K562 (cell line): Measurements from ENCODE around the gene SSBP1. TPM values are rescaled to one million over a fixed set of nuclear protein-coding genes. Genes with fewer than 3 reads are reported as not detected.
A peak's percentile ranks its signal among the peaks of the same experiment; 100 is the strongest.

ENCODE experiments used
- BMI1 ChIP-seq: fragments of 150-350 bp; IDR thresholded peaks from 2 replicates; pipeline ENCODE4 v1.6.1; 2014; ENCODE audit warnings: low read length
- EGR1 ChIP-seq: fragments of 450-650 bp; conservative IDR thresholded peaks from 2 replicates; pipeline ENCODE4 v1.6.1; 2017; ENCODE audit warnings: mild to moderate bottlenecking
- FOXA1 ChIP-seq: fragments of 450-650 bp; IDR thresholded peaks from 2 replicates; pipeline ENCODE4 v1.6.1; 2016; ENCODE audit warnings: mild to moderate bottlenecking, borderline replicate concordance
- KAT7 ChIP-seq: sonication (generic); formaldehyde crosslinking; IDR thresholded peaks from 2 replicates; pipeline ENCODE4 v1.8.0; 2022; ENCODE audit warnings: missing genetic modification reagents, mild to moderate bottlenecking, borderline replicate concordance
- KDM5B ChIP-seq: fragments of 200-600 bp; sonication (generic); IDR thresholded peaks from 2 replicates; pipeline ENCODE4 v1.6.1; 2012; ENCODE audit warnings: low read depth, mild to moderate bottlenecking, moderate library complexity, low read length, control low read depth, inconsistent platforms; ENCODE audit not compliant: insufficient replicate concordance
- LCOR ChIP-seq: sonication (generic); formaldehyde crosslinking; IDR thresholded peaks from 2 replicates; pipeline ENCODE4 v1.8.0; 2022; ENCODE audit warnings: mild to moderate bottlenecking, missing genetic modification reagents
- NBN ChIP-seq: fragments of 450-650 bp; IDR thresholded peaks from 2 replicates; pipeline ENCODE4 v1.6.1; 2016; ENCODE audit warnings: low read depth, mild to moderate bottlenecking
- NEUROD1 ChIP-seq: fragments of 150-350 bp; IDR thresholded peaks from 2 replicates; pipeline ENCODE4 v1.6.1; 2014; ENCODE audit warnings: borderline replicate concordance, low read length, low read depth; ENCODE audit not compliant: partially characterized antibody
- NFYB ChIP-seq: IDR thresholded peaks from 2 replicates; pipeline ENCODE4 v1.6.1; 2011; ENCODE audit warnings: mild to moderate bottlenecking, moderate library complexity; ENCODE audit not compliant: insufficient read length; ENCODE audit errors: extremely low read depth
- PHB2 ChIP-seq: fragments of 450-650 bp; IDR thresholded peaks from 2 replicates; pipeline ENCODE4 v1.6.1; 2017; ENCODE audit warnings: low read depth
- PHF8 ChIP-seq: fragments of 200-600 bp; sonication (generic); IDR thresholded peaks from 2 replicates; pipeline ENCODE4 v1.6.1; 2012; ENCODE audit warnings: mixed run types, mild to moderate bottlenecking, inconsistent platforms, low read length, moderate library complexity, borderline replicate concordance
- RAD51 ChIP-seq: fragments of 450-650 bp; IDR thresholded peaks from 2 replicates; pipeline ENCODE4 v1.7.1; 2016; ENCODE audit warnings: low read depth, mild to moderate bottlenecking, borderline replicate concordance
- SAFB2 ChIP-seq: fragments of 200-400 bp; formaldehyde crosslinking; IDR thresholded peaks from 2 replicates; pipeline ENCODE4 v1.6.1; 2018; ENCODE audit warnings: borderline replicate concordance, low read length, low read depth, moderate library complexity; ENCODE audit not compliant: severe bottlenecking
- SMARCC2 ChIP-seq: fragments of 450-650 bp; IDR thresholded peaks from 2 replicates; pipeline ENCODE4 v1.6.1; 2017; ENCODE audit warnings: antibody characterized with exemption, moderate library complexity, mild to moderate bottlenecking, low read depth
- TAF9B ChIP-seq: fragments of 450-650 bp; IDR thresholded peaks from 2 replicates; pipeline ENCODE4 v1.6.1; 2018; ENCODE audit warnings: mild to moderate bottlenecking; ENCODE audit not compliant: partially characterized antibody
- TBP ChIP-seq: optimal IDR thresholded peaks from 2 replicates; pipeline ENCODE3; 2011; ENCODE audit warnings: low read depth, low read length, improper control_type of control experiment
- TRIM24 ChIP-seq, 2 experiments: fragments of 450-650 bp; IDR thresholded peaks; 2 replicates each; pipeline ENCODE4 v1.6.1; 2016
- WHSC1 ChIP-seq: IDR thresholded peaks from one replicate; pipeline ENCODE4 v1.6.1; 2012; ENCODE audit warnings: low read length, control low read depth, inconsistent platforms
- ZBTB2 ChIP-seq: fragments of 450-650 bp; IDR thresholded peaks from 2 replicates; pipeline ENCODE4 v1.6.1; 2016; ENCODE audit warnings: antibody characterized with exemption
- ZC3H8 ChIP-seq: fragments of 450-650 bp; IDR thresholded peaks from 2 replicates; pipeline ENCODE4 v1.6.1; 2017
- ZNF511 ChIP-seq: sonication (generic); formaldehyde crosslinking; IDR thresholded peaks from 2 replicates; pipeline ENCODE4 v1.8.0; 2022; ENCODE audit warnings: mild to moderate bottlenecking, missing genetic modification reagents
- ZNF655 ChIP-seq: fragments of 250-450 bp; sonication (Bioruptor Pico); IDR thresholded peaks from 2 replicates; pipeline ENCODE4 v1.5.0; 2021
- ZNF76 ChIP-seq: fragments of 250-450 bp; sonication (Bioruptor Pico); IDR thresholded peaks from 2 replicates; pipeline ENCODE4 v1.4.0; 2020; ENCODE audit warnings: mild to moderate bottlenecking, moderate library complexity, borderline replicate concordance
- polyA plus RNA-seq, 8 experiments: library from polyadenylated mRNA; depleted of rRNA in 4 of 8; stranded (reverse) in 5 of 8; unstranded in 3 of 8; fragments of >200 nt; fragmentation: Nextera tagmentation in 2 of 8; fragmentation: Illumina TruSeq in 1 of 8; extraction: Ambion mirVana in 2 of 8; extraction: Trizol in 1 of 8; gene quantifications; 2 replicates each; pipeline versions ENCODE4 v1.2.1 to v1.2.3, GENCODE V29; 2011 to 2014; ENCODE audit warnings: inconsistent platforms in 1 of 8, missing spikeins in 1 of 8
- total RNA-seq, 7 experiments: library from RNA; depleted of rRNA in 6 of 7; stranded (reverse); fragments of >200 nt in 6 of 7; fragmentation: Illumina TruSeq in 2 of 7; extraction: Trizol in 2 of 7; gene quantifications; 2 replicates each; pipeline versions ENCODE4 v1.2.1 to v1.2.3, GENCODE V29; 2011 to 2021; ENCODE audit warnings: low replicate concordance in 1 of 7
- TF ChIP-seq, protein P1 (sequence below): fragments of 200-400 bp; formaldehyde crosslinking; IDR thresholded peaks from 2 replicates; pipeline ENCODE4 v1.6.1; 2017; ENCODE audit warnings: mild to moderate bottlenecking, low read depth, low read length, moderate library complexity

SSBP1 gene
- total and polyA plus RNA-seq, 9 of the 15 experiments (the other 6 are each of a cell fraction or from before 2014, with no cell fraction given): 404 to 1,996 (median 835) TPM

- TF ChIP-seq ZNF655 (no peak), LCOR (peak; percentile 100), PHB2 (no peak), ZC3H8 (peak; percentile 94), NBN (peak; percentile 97), ZNF76 (peak; percentile 89), EGR1 (peak; percentile 97), TBP (peak; percentile 90), SMARCC2 (no peak), TAF9B (peak; percentile 97), KAT7 (CRISPR knock-in tag) (peak; percentile 99), SAFB2 (no peak), TRIM24 (IDR thresholded peaks at IDR 0.05) (peak; percentile 62 to 100; a peak in 3 of 4 replicates), NEUROD1 (peak; percentile 99), KDM5B (peak; percentile 99), NFYB (no peak), RAD51 (peak; percentile 47; the same call in 1 of the 2 replicates), BMI1 (peak; percentile 72; the same call in 1 of the 2 replicates), PHF8 (peak; percentile 100), ZNF511 (CRISPR knock-in tag) (peak; percentile 88; the same call in 1 of the 2 replicates), WHSC1 (no peak), FOXA1 (no peak), ZBTB2 (peak; percentile 91)
- TF ChIP-seq, protein P1, sequence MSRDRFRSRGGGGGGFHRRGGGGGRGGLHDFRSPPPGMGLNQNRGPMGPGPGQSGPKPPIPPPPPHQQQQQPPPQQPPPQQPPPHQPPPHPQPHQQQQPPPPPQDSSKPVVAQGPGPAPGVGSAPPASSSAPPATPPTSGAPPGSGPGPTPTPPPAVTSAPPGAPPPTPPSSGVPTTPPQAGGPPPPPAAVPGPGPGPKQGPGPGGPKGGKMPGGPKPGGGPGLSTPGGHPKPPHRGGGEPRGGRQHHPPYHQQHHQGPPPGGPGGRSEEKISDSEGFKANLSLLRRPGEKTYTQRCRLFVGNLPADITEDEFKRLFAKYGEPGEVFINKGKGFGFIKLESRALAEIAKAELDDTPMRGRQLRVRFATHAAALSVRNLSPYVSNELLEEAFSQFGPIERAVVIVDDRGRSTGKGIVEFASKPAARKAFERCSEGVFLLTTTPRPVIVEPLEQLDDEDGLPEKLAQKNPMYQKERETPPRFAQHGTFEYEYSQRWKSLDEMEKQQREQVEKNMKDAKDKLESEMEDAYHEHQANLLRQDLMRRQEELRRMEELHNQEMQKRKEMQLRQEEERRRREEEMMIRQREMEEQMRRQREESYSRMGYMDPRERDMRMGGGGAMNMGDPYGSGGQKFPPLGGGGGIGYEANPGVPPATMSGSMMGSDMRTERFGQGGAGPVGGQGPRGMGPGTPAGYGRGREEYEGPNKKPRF: no peak
Measured at GRCh38 chr7:141737836-141738591, at the start of gene SSBP1 (continued).
